AG09319 (cell line): ENCODE data around the gene EEF1A1.

ENCODE experiments used
- DNase-seq: peaks from one replicate; pipeline ENCODE4 v3.0.0-alpha.2; 2010; ENCODE audit warnings: low read depth; ENCODE audit errors: extremely low read depth
- CTCF ChIP-seq: IDR thresholded peaks from 2 replicates; pipeline ENCODE4 v1.5.1; 2011; ENCODE audit warnings: low read depth, mild to moderate bottlenecking, inconsistent platforms, low read length, moderate library complexity

Gene EEF1A1

GRCh38 chr6:73484438-73484837 is 36.4 kb downstream of the EEF1A1 start:
- TF ChIP-seq CTCF: no peak
- no peak for DNase-seq

- DNase-seq: no peak
- TF ChIP-seq CTCF: no peak
Measured at GRCh38 chr6:73481969-73482368, 38.9 kb downstream of the EEF1A1 start.

GRCh38 chr6:73477407-73477806 is 43.4 kb downstream of the EEF1A1 start:
- DNase-seq: no peak
- no peak for TF ChIP-seq CTCF

GRCh38 chr6:73476723-73477122 is 44.1 kb downstream of the EEF1A1 start:
- no peak for TF ChIP-seq CTCF
- no peak for DNase-seq

- TF ChIP-seq CTCF: no peak
- no peak for DNase-seq
Measured at GRCh38 chr6:73471686-73472290, 49.0 kb downstream of the EEF1A1 start.
